Measurements from ENCODE around the gene AVEN.

- no peak for TF ChIP-seq POLR2A (IDR thresholded peaks at IDR 0.05)
- TF ChIP-seq CTCF (IDR thresholded peaks at IDR 0.05) = no peak
Observed at GRCh38 chr15:34031987-34032760, 6.8 kb downstream of the AVEN start.

All from thyroid gland (tissue), 4 donors.